GM19025 (cell line): Measurements from ENCODE around the gene DYNC1I1.

Source experiments
- ATAC-seq: cut with Tn5 transposase; IDR thresholded peaks from one replicate; pipeline ENCODE4 v1.9.1; 2021; ENCODE audit warnings: mild to moderate bottlenecking, low read depth, moderate library complexity; ENCODE audit not compliant: unreplicated experiment

DYNC1I1 gene

DNA sequence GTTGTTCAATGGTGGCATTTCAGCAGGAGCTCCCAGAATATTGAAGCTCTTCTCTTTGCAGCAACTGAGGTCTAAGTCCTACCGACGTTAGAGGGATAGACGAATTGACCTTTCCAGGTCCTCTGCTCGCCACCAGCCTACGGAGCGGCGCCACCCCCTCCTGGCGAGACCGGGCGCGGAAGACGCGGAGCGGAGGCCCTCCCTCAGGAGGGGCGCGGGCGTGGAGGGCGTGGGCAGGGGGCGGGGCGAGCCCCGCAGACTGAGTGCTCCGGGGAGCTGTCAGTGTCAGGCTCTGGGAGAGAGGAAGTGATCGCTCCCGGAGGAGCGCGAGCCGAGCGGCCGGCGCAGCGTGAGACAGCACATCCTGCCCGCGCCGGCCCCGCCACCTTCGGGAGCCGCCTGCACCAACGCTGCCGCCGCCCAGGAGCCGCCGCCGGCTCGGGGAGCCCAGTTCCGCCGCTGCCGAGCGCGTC, at the start of gene DYNC1I1:
TSS of gene DYNC1I1 (plus strand) at position 257 of the 473 bp plus-strand sequence. CDS start 32,176 bp downstream, outside the sequence.
- peak; percentile 93 for ATAC-seq

DNA sequence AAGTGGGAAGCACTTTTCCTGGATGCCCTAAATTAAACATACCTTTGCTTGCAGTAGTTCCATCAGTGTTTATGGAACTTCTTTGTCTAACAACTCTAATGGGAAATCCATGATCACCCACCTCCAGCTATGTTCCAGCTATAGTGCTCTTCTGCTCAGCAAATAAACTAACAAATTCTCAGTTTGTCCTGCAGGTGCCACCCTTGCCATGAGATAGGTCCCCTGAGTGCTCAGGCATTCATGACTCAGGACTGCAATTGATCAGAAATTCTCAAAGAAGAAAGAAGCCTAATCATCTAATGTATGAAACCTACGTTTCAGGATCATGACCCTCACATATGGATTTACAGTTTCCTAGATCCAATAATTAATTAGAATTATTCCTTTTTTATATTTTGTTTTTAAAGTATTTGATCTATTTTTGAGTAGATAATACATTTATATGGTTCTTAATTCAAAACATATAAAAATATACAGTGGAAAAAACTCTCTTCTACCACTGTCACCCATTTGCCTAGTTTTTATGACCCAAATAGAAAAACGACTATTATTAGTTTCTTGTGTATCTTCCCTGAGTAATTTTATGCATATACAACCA, 48.7 kb upstream of the DYNC1I1 start:
- ATAC-seq, result no peak

DNA sequence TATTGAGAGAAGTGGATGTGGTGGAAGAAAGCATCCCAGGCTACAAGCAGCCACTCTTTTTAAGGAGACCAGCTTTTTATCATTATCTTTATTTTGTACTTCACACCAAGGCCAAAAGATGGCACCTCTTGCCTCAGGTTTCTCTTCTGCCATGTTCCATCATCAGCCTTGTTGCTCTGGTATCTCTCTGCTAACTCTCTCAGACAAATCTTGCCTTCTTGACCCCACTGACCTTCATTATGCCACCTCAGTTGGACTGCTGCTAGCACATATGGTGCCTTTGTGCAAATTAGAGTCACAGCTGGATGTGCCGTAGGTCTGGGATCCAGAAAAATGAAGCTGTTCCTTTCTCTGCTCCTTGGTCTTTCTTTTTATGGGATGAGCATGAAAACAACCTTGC, 47.1 kb upstream of the DYNC1I1 start:
- no peak for ATAC-seq

DNA sequence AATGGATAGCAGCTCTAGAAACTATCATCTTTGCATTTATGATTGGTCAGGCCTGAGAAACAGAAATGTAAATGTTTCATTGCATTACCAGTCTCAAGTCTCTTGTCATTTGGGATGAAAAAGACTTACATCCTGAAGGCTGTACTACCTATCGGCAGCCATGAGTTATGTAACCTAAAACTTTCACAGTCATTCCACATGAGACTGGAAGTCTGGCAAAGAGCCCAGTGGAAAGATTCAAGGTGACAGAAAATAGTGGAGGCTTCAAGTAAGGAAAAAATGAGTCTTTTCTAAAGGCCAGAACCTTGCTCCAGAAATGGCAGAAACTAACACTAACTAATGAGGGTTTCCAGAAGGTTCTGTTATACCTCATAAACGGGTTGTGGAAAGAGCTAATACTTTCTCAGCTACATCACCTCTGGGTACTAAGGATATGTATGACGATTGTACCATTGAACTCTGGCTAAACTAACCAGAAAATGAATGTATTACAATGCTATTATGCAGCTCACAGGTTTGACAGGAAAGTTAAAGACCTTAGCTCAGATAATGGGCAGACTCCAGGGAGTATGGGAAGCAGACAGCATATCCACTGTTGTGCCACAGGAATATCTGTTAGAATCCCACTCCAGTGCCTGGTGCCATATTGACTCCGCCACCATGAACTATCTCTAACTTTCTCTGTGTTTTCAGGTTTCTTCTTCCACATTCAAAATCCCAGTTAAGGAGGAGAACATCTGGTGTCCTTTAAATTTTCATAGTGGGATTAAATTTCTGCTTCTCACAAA, 41.7 kb upstream of the DYNC1I1 start:
- no peak for ATAC-seq

DNA sequence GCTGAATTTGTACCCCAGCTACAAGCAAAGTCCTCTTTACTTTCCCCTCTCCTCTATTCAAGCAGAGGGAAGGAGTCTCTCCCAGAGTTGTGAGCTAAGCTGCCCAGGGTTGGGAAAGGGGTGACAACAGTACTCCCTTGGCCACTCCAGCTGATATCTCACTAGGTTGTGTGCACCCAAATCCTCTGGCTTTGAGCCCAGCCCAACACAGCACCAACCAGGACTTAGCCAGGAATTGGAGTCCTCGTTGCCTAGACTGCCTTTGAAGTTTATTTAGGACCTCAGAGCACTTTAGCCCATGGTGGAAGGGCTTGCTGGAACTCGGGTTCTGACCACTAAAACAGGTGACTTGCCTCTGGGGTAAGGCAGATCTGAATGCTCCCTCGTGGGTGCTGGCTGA, 35.7 kb upstream of the DYNC1I1 start:
- no peak for ATAC-seq

DNA sequence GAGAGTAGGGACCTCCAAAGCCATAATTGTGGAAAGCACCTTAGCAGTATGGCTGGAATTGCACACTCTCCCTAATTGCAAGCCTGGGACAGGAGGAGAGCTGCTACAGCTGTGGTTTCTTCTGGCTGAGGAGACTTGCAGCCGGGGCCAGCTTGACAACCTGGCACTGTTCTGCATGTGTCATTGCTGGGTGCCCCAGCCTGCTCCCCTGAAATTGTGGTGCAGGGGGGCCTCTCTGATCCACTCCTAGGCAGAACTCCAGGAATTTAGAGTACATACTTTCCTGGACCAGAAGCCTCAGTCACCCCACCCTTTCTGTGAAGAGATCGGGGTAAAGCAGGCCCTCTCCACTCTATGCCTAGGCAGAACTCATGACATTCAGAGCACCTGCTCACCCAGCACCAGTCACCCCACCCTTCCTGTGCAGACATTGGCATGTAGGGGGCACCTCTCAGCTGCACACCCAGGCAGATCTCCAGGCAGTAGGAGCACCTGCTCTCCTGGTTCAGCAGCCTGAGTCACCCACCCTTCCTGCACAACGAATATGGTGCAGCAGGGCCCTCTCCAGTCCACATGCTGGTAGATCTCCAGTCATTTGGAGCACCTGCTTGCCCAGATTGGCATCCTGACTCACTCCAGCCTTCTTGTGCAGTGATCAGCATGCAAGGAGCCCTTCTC, 34.4 kb upstream of the DYNC1I1 start:
- ATAC-seq, result no peak

DNA sequence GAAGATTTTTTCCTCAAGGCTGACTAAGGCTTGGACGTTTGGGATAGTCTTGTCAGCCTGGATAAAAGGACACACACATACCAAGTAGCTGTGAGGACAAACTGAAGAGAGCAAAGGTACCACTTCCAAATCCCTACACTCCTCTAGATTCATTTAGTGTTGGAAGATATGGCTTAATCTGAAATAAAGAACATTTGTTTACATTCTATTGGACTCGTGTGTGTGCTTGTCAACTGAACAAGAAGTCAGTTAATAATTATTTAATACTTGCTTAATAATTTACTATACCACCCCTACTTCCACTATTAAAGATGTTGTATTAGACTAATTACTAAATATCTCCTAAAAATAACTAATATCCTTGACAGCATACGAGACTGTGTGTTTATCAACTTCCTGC, 23.3 kb upstream of the DYNC1I1 start:
- no peak for ATAC-seq

DNA sequence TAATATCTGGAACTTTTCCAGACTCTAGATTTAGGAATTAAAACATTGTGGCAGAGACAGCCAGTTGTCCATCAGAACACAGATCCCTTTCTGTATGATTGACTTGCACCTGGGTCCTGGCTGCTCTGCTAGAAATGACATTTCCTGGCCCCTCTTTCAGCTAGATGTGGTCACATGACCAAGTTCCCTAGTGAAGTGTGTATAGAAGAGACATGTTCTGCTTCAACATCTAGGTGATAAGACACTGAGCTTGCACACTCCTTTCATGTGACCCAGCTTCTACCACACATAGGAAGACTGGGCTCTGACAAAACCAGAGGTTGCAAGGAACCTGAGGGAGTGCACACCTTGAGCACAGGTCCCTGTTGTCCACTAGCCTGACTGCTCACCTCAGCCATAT, 22.8 kb upstream of the DYNC1I1 start:
- no peak for ATAC-seq

DNA sequence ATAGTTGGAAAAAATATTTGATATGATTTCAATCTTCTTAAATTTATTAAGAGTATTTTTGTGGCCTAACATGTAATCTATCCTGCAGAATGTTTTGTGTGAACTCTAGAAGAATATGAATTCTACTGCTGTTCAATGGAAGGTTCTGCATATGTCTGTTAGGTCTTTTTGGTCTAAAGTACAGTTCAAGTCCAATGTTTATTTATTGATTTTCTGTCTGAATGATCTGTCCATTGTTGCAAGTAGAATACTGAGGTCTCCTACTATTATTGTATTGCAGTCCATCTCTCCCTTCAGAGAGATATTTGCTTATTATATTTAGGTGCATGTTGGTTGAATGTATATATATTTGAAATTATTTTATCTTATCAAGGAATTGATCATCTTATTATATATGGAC, 18.9 kb upstream of the DYNC1I1 start:
- no peak for ATAC-seq

DNA sequence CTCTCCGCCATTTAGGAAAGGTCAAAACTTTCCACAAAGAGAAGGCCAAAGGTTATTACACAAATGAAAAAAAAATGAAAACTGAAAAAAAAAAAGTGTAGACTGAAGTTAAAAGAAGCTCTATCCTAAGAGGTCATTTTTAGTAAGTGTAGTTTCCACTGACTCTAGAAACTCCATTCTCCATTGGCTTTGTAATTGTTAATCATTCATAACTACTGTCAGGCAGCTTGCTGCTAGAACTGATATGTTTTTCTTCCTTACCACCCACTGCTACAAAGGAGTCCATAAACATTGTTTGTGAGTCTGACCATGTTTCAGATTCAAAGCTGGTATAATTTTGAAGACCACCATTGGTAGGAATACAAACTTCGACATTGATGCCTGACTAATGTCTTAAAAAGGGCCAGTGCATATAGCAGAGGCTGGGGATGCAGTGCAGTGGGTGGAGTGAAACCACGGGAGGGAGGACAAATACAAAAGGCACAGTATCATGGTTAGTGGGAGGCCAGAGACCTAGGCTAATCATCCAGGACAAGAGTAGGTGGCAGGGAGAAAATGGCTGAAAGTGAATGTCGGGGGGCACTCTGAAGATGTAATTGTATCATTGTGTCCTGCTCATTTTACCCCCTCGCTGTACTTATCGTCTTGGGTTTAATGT, 16.9 kb upstream of the DYNC1I1 start:
- no peak for ATAC-seq

DNA sequence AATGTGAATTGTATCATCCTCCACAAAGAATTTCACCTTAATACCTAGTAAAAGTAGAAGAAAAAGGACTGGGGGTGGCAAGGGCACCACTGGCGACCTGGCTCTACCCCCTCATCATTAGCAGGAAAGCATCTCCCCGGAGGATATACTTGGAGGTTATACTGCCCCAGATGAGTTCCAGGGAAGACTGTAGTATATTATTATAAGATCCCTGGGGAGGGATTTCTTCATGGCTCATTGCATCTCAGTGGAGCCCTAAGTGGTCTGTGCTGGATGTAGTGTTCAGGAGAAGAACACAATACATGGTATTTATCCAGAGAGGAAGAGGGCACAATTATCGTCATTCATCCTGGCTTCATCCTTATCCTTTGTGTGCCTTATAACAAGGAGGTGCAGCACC, 14.2 kb upstream of the DYNC1I1 start:
- no peak for ATAC-seq

DNA sequence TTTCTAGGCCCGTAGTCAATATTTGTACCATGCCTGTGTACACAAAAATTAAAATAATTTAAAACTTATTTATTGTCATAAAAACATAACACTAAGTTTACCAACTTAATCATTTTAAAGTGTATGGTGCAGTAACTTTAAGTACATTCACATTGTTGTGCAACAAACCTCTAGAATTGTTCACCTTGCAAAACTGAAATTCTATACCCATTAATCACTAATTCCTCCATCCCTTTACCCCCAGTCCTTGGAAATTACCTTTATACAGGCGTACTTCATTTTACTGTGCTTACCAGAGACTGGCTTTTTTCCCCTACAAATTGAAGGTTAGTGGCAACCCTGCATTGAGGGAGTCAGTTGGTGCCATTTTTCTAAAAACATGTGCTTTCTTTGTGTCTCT, 6.3 kb upstream of the DYNC1I1 start:
- ATAC-seq, result no peak

DNA sequence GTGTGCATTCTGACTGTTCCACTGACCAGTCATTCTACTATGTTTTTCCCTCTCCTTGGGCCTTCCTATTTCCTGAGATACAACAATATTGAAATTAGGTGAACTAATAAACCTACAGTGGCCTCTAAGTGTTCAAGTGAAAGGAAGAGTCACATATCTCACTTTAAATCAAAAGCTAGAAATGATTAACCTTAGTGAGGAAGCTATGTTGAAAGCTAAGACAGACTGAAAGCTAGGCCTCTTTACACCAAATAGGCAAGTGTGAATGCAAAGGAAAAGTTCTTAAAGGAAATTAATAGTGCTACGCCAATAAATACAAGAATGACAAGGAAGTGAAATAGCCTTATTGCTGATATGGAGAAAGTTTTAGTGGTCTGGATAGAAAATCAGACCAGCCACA, 5.7 kb upstream of the DYNC1I1 start:
- no peak for ATAC-seq

DNA sequence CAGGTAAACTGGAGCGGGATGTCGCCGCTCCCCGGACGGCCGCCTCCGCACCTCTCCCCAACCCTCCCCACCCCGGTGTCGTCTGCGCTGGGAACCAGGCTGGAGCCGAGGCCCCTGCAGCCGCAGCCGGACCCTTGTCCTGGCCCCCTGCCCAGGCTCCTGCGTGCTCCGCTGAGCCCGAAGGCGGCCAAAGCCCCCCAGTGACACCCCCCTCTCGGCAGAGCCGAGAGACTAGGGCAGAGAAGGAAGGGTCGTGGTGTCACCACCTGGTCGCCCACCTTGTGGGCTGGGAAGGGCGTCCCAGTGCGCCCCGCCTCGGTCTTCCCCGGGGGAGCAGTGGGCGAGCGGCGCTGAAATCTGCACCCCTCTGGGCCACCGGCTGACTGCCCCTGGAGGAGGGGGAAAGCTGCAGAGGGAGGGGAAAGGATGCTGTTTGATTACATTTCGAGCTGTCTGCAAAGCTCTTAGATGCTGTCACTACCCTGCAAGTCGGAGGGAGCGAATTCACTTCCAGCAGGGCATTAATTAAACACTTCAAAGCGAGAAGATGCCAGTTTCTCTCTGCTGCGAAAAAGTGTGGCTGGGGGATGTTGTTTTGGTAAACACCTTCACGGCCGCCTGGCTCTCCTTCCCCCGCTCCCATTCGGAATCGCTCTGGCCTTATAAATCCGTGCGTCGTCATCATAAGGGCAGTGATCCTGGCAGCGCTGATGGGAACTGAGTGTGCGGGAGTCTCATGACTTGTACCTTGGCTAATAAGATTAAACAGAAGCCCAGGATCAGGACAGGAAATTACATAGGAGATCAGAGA, 622 bp downstream of the DYNC1I1 start:
- ATAC-seq, result no peak

DNA sequence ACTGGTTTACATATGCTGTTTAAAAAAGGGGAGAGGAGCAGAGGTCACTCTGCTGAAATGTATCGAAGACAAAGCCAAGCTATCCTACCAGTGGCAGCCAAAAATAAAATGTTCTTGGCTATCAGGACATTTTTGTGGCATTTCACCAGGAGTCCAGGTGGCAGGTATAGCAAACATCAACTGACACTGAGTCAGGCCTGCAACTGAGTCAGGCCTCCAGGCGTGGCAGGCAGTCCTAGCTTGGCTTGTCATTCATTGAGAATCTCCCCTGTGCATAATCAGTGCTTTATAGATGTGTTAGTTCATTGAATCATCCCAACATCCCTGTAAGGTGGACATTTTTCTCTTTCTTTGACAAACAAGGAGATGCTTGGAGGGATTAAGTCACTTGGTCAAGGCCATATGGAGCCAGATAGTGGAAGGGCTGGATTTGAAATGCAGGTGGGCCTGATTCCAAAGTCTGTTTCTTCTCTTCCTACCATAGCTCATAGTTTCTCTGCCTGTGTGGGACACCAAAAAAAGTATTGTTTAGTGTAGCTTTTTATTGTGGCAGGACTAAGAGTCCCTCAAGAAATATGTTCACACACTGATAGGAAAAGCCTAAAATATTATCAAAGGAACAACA, 4.3 kb downstream of the DYNC1I1 start:
- ATAC-seq, result no peak

DNA sequence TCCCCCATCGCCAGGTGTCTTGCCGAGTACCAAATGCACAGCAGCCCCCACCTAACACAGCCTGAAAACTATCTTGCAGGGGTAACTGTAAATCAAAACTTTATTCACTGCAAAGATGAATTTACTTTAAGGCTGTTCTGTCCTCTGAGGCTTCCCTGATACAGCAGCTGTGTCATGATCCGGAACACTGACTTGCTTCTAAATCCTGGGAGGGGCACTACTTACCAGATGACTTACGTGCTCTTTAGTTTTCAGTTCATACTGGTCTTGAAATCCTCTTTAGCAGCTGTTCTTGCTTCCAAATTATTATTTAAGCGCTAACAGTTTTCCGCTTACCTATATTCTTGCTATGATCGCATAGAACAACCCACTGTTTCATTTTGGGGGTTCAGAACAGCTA, 4.9 kb downstream of the DYNC1I1 start:
- no peak for ATAC-seq

DNA sequence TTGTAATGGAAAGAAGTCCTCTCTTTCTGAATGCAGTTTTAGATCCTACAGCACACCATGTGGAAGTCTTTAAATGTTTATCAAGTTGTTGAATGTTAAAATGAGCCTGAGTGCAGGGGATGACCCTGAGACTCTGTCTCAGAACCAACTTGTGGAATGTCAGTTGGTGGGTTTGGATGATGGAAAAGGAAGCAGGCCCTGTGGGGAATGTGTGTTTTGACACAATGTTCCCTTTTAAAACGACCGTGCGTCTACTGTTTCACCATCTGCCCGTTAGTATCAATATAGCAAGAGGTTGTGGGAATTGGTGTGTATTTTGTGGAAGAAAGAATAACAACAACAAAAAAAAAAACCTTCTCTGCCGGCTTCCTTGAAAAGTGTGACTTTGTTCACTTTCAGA, 8.3 kb downstream of the DYNC1I1 start:
- no peak for ATAC-seq

DNA sequence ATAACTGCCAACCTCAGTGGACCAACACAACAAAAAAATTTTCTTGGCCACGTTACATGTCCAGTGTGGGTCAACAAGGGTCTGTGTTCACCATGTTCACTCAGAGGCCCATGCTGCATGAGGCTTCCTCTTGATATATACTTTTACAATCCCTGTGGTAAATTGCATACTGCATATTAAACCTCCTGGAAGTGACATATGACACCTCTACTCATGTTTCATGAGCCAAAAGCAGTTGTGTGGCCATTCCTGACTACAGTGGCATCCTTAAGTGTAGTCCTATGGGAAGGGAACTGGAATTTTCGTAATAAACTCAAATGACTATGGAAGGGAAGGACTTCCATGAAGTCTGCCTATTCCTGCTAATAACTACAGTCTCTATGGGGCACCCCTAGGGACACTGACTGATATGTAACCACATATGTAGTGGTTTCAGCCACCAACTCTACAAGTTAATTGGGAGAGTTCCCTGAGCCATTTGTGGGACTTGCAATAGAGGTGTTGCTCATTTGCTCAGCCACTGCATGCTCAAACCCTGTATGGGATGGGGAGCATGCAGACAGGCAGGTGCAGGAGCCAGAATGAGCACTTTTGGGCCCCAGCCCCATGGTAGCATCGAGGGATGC, 9.7 kb downstream of the DYNC1I1 start:
- ATAC-seq, result no peak

DNA sequence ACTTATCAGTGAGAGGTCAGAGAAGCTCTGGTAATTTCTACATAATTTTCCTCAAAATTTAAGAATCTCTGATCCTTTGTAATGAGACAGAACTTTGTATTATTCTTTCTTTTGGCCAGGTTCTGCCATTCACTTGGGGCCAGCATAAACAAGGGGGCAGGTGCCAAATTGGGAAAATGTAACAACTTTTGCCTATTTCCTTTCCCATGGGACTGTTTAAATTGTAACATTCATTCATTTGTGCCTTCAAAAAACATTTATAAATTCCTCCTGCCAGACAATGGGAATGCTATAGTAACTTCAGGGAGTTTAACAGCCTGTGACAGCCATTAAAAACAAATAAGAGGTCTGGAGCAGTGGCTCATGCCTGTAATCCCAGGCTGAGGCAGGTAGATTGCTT, 12.4 kb downstream of the DYNC1I1 start:
- ATAC-seq, result no peak
